Sciatic nerve (tissue), 2 donors: ENCODE measurements around the gene ACSL3. TPM values are rescaled to one million over a fixed set of nuclear protein-coding genes. Genes with fewer than 3 reads are reported as not detected.

ENCODE experiments used
- ATAC-seq: fragments of 200-7000 bp; cut with Tn5 transposase; one replicate; pipeline ENCODE4 v1.9.1; 2020; ENCODE audit warnings: mild to moderate bottlenecking, moderate library complexity
- DNase-seq: peaks from one replicate; pipeline ENCODE4 v3.0.0-alpha.2; 2020; ENCODE audit warnings: low spot score
- intact Hi-C: fragments of 100-400 bp; cut with DNase I; formaldehyde crosslinking; loops from one replicate; pipeline ENCODE4 v1.14.2; 2022
- total RNA-seq: library from RNA; stranded (reverse); fragmentation: NEBNext Ultra II Directional; extraction: Animal tissue kit (Norgen Biotek cat#: 25700); gene quantifications from one replicate; pipeline ENCODE4 v1.2.1, GENCODE V29; 2021
- donor health status: DM: no; HTN: no; CAD: no.
- donor health status: DM: no; HTN: no; CAD: no.

The ACSL3 gene
- total RNA-seq, 1 donor from 2014 or later, result 70.5 TPM

DNA sequence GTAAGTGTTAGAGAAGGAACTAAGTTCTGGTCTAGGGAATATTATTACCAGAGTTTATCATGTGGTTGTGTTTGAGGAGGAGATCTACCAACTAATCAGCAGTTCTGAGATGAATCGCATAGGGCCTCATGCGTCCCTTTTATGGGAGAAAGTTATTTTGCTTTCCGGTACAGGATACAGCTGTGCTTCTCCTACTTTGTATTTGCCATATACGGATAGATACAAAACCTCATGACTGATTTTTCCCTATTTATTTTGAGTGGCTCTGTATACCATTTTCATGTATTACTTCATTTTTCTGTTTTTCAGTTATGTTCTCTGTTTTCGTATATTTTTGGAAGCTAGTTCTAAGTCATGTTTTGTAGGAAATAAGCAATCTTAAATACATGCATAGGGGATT is 66.8 kb downstream of the ACSL3 start:
- ATAC-seq (no peak), DNase-seq (no peak)
- intact Hi-C loops, result no loop called here

- intact Hi-C loops, result no loop called here
- no peak for DNase-seq
- ATAC-seq, result no peak
These were observed 67.5 kb downstream of the ACSL3 start for GRCh38 chr2:222928335-222928734.

GRCh38 chr2:222930862-222931261 is 70.0 kb downstream of the ACSL3 start:
- ATAC-seq (no peak), DNase-seq (no peak)
- intact Hi-C loops, result no loop called here

- no peak for ATAC-seq
- intact Hi-C loops, result no loop called here
- DNase-seq, result no peak
These were observed 70.8 kb downstream of the ACSL3 start for GRCh38 chr2:222931659-222932058.

DNA sequence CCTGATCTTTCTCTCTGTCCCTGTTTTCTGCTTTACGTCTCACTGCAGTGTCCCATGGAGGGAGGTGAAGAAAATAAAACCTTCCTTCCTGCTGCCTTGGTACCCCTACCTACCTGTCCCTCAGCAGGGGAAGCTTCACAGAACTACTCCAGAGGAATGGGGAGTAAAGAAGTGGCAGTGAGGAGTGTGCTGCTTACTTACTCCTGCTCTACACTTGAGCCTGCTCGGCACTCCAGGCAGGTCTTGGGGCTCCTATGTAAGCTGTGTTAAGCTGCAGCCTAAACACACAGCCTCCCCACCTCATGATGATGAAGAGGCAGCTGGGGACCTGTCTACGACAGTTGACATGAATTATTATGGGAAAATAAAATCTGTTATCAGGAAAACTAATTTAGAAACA is 72.6 kb downstream of the ACSL3 start:
- DNase-seq (no peak), ATAC-seq (no peak)
- intact Hi-C loops, result no loop called here

GRCh38 chr2:222935688-222936298 is 75.0 kb downstream of the ACSL3 start:
- no peak for DNase-seq
- ATAC-seq, result no peak
- intact Hi-C loops, result no loop called here

DNA sequence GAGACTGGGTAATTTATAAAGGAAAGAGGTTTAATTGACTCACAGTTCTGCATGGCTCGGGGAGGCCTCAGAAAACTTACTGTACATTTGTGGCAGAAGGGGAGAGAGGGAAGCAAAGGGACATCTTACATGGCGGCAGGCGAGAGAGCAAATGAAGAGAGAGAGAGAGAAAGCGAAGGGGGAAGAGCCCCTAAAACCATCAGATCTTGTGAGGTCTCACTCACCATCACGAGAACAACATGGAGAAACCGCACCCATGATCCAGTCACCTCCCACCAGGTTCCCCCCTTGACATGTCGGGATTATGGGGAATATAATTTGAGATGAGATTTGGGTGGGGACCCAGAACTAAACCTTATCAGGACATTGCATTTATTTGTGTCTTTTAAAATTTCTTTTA is 75.9 kb downstream of the ACSL3 start:
- intact Hi-C loops, result no loop called here
- no peak for DNase-seq
- no peak for ATAC-seq

DNA sequence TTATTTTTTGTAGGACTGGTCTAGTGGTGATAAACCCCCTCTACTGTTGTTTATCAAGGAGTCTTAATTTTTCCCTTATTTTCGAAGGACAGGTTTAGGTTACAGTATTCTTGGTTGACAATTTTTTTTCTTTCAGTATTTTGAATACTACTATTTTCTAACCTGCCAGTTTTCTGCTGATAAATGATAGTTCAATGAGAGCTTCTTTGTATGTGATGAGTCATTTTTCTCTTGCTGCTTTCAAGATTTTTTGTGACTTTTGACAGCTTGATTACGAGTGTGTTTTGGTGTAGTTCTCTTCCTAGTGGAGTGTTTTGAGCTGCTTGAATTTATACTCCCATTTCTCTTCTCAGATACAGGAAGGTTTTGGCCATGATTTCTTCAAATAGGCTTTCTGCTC is 77.5 kb downstream of the ACSL3 start:
- DNase-seq, result no peak
- intact Hi-C loops, result no loop called here
- ATAC-seq, result no peak

DNA sequence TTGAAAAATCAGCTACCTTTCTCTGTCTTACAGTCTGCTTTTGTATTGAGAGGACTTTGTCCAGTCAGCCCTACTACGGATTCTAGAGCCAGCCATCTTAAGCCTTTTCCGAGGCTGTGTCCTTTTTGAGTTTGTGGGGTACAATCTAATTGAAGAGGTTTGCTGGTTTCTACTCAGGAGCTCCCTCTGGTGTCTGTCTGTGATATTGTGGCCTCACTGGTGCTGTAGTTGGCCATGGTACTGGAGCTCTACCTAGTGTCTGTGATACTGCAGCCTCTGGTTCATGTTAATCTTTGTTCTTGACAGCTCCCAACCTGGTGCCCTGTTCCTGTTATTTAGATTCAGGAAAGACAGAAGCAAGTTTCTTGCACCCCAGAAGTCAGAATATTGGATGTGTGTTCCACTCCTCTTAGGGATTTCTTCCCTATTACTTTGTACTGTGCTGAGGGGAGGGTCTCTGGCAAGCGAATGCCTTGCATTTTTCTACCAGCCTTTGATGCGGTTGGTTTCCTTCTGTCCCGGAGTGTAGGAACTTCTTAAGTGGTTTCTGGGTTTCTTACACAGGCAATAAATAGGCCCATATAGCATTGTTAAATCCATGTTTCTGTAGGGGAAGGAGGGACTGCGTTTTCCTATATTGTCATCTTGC is 78.5 kb downstream of the ACSL3 start:
- ATAC-seq, result no peak
- intact Hi-C loops, result no loop called here
- no peak for DNase-seq

DNA sequence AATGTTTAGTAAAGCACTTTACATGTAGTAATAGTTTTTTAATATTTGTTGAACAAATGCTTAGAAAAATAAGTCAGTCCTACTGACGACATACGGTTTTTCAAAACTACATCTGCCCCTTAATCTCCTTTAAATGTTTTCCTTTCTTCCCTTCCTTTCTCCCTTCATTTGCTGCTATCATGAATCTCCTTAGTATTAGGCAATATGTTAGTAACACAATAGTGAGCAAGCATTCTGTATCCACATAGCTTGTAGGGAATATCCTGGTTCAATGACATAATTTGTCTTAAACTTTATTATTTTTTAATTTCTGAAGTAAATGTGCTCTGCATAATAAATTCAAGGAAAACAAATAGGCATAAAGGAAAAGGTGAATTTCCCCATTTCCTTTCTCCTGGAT is 79.1 kb downstream of the ACSL3 start:
- ATAC-seq (no peak), DNase-seq (no peak)
- intact Hi-C loops, result no loop called here

GRCh38 chr2:222941510-222942032 is 80.7 kb downstream of the ACSL3 start:
- no peak for ATAC-seq
- intact Hi-C loops, result no loop called here
- DNase-seq, result no peak

DNA sequence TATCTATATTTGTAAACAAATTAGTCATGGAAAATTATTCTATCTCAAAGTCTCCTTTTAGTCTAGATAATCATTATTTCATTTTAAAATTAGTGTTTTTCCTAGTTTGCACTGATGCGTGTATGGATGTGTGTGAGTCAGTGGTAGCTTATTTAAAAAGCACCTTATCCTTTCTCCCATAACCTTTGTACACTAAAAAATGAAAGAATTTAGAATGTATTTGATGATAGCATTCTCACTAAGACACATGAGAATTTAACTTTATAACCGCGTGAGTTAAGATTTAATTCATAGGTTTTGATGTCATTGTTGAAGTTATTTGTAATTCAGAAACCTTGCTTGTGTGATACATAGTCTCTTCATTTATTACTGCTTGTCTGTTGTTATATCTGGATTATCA is 81.7 kb downstream of the ACSL3 start:
- DNase-seq (no peak), ATAC-seq (no peak)
- intact Hi-C loops, result no loop called here

DNA sequence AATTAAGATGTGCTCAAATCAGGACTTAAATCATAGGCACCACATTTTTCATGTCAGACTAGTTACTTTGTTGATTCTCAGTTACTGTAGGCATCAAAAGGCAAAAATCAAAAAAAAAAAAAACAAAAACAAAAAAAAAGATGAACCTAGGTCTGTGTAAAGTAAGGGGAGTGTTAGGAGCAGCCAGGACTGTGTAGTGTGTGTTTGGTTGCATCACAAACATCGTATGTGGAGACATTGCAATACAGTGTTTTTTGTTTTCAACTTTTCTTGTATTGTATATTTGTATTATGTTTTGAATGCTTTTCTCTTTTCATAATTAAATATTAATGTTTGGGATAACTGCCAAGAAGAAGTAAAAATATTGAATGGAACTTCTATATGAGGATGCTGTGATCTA is 82.1 kb downstream of the ACSL3 start:
- DNase-seq, result no peak
- intact Hi-C loops, result no loop called here
- ATAC-seq, result no peak

- intact Hi-C loops, result no loop called here
- DNase-seq, result no peak
- no peak for ATAC-seq
These were observed 83.0 kb downstream of the ACSL3 start for GRCh38 chr2:222943820-222944219.

GRCh38 chr2:222944552-222944951 is 83.7 kb downstream of the ACSL3 start:
- intact Hi-C loops, result no loop called here
- DNase-seq (no peak), ATAC-seq (no peak)

DNA sequence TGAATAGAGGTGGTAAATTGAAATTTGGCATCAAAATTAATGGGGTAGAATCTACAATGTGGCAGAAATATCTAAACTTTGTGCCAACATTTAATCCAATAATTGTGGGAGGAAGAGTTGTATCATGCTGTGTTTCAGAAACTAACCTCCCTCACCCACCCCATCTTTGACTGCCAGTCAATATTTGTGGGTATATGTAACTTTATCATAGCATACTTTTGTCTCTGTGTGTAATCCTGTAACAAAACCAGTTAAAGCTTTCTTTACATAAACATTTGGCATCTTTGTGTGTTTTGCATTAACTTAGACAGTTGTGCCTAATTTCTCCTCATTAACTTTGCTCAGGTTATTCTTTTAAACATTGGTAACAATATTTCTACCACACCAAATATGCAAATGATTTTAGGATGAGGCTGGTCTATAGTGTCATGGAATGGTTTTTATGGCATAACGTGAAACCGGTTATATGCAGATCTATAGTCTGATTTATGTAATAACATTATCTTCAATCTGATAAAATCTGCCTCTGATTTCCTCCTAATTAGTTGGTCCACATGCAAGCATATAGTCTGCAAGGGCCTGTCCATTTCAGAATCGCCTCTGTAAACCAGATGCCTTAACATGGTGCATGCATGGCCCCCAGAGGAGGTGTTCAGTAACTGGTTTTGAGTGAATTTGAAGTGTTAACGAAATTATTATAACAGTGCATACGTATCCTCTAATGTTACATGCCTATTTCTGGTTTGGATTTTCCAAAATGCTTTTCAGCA is 84.3 kb downstream of the ACSL3 start:
- intact Hi-C loops, result no loop called here
- DNase-seq, result no peak
- ATAC-seq, result no peak

DNA sequence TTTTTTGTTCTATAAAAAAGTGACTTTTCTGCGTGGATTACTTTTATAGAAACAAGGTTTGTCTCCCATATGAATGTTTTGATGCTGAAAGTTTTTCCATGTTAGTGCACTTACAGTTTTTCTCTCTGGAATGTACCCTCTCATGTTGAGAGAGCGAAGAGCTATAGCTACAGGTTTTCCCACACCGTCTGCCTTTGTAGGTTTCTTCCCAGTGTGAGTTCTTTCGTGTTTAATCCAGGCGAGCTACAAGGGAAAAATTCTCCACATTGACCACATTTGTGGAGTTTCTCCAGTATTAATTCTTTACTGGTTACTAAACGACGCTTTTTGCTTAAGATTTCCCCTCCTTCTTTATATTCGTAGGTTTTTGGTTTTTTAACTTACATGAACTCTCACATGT is 85.1 kb downstream of the ACSL3 start:
- DNase-seq (no peak), ATAC-seq (no peak)
- intact Hi-C loops, result no loop called here

DNA sequence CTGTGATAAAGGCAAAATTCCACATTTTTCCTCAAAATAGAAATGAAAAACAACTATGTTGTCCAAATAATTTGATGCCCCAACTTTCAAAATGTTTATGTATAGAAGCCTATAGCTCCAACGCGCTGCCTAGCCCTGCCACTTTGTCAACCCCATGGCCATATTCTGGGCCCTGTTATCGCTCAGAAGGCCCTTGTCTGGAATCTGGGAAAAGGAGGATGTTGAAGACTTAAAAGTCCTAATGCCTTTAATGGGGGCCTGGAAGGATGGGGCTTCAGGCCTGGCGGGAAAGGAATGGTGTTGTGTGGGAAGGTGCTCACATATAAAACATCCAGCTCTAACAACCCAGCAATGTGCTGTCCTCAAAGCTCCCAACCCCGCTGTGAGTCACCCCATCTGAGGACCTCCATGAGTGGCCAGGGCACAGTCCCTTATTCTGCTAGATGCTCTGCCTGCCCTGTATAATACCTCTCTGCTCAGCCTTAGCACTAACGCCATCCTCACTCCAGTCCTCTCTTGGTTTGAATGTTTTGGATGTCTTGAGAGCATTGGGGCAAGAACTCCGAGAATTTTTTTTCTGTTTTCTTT is 86.0 kb downstream of the ACSL3 start:
- no peak for ATAC-seq

GRCh38 chr2:222949073-222949472 is 88.2 kb downstream of the ACSL3 start:
- no peak for ATAC-seq
- DNase-seq, result no peak
- intact Hi-C loops, result no loop called here

More for the DNA sequence above, 86.0 kb downstream of the ACSL3 start:
- intact Hi-C loops, result no loop called here
- DNase-seq, result no peak
